ENCODE results near the gene ANXA2R.
"Not testable (repeated sequence)": the region's sequence is repeated elsewhere in the genome, so short reads cannot be mapped to it uniquely, and the experiment has no call there.

The ANXA2R gene, protein sequence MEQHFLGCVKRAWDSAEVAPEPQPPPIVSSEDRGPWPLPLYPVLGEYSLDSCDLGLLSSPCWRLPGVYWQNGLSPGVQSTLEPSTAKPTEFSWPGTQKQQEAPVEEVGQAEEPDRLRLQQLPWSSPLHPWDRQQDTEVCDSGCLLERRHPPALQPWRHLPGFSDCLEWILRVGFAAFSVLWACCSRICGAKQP

GRCh38 chr5:43040287-43041098 is at the start of gene ANXA2R:
TSS of gene ANXA2R (minus strand) at chr5:43040319. CDS start at chr5:43040046, 273 bp downstream.
- DNase-seq, result peak; percentile 98 to 100

DNA sequence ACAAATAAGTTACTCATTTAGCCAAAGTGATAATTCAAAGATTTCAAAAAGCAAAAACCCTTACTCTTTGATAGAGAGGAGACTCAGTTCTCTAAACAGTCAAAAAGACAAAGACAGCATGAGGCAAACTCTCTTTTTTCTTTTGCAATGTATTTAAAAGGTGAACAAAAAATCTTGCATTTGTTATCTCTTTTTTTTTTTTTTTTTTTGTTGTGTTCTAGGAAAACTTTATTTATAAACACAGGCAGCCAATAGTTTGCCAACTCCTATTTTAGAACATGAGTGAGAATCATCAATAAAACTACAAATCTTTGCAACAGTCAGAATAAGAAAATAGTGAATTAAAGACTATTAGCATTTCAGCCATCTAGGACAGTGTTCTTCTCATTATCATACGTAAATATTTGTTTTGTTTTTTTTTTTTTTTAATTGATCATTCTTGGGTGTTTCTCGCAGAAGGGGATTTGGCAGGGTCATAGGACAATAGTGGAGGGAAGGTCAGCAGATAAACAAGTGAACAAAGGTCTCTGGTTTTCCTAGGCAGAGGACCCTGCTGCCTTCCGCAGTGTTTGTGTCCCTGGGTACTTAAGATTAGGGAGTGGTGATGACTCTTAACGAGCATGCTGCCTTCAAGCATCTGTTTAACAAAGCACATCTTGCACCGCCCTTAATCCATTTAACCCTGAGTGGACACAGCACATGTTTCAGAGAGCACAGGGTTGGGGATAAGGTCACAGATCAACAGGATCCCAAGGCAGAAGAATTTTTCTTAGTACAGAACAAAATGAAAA is 46.2 kb upstream of the ANXA2R start:
- DNase-seq, result not testable (repeated sequence)

- DNase-seq, result no peak
Measured at GRCh38 chr5:43085453-43085852, 45.3 kb upstream of the ANXA2R start.

- not testable (repeated sequence) for DNase-seq
Measured at GRCh38 chr5:43084468-43084867, 44.3 kb upstream of the ANXA2R start.

DNA sequence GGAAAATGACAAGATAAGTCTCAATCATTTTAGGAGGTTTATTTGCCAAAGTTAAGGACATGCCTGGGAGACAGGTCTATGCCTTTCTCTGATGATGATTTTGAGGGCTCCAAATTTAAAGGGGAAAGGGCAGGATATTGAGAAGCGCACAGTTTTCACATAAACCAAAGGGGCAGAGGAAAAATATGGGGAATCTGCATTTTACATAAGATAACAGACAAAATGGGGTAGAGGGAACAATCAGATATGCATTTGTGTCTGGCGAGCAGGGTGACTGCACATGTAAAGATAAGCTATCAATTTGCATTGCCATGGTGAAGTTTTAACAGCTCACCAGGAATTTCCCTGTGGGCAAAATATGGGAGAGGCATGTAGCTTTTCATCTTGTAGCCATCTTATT is 41.2 kb upstream of the ANXA2R start:
- DNase-seq, result not testable (repeated sequence)

GRCh38 chr5:43078956-43079355 is 38.8 kb upstream of the ANXA2R start:
- no peak for DNase-seq

GRCh38 chr5:43077446-43078191 is 37.5 kb upstream of the ANXA2R start:
- not testable (repeated sequence) for DNase-seq

- DNase-seq, result no peak
Measured at GRCh38 chr5:43075319-43076293, 35.5 kb upstream of the ANXA2R start.

DNA sequence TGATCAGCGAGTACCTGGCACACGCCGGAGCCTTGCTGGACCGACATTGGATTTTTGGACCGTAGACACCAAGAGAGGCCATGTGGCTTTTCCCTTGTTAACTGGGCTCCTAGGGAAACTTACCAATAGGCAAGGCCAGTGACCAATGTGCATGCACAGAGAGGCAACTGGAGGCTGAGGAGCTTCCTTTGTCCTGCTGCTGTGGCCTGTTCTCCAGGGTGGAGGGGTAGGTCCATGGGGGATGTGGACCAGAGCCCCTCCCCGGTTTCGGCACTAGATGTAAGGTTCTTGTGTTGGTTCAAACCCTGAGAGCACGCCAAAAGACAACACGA is 34.8 kb upstream of the ANXA2R start:
- DNase-seq, result no peak

DNA sequence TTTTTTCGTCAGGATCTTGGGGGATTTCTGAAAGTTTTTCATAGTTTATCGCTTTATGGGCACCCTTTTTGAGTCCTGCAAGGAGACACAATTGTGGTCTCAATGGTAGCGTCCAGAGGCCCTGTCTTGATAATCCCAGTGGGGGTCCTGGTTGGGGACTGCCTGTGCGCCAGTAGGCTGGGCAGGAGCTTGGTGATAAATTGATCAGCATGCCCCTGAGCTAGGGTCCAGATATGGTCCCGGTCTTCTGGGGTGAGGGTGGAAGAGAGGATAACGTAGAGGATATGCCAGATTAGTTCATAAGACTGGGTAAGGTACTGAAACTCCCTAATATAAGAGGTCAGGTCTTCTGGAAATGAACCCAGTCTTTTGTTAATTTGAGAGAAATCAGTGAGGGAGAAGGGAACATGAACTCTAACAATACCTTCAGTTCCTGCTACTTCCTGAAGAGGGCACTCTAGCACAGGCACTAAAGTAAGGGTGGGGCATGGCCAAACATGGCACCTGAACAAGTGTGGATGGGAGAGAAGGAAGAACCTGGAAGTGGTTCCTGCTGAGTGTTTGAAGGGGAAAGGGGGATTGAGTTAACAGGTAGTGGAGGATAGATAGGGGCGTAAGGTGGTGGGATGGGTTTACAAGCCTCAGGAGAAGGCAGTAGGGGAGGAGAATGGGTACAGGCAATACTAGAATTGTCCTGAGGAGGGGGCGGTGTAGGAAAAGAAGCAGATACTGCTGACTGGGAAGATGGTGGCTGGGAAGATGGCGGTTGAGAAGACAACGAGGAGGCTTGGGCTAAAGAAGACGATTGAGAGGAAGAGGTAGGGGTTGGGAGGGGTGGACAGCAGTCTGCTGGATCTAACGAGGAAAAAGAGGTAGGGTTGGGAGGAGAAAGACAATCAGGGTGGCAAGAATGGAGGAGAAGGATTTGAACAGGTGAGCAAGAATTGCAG is 33.8 kb upstream of the ANXA2R start:
- DNase-seq, result peak; percentile 67 to 72

DNA sequence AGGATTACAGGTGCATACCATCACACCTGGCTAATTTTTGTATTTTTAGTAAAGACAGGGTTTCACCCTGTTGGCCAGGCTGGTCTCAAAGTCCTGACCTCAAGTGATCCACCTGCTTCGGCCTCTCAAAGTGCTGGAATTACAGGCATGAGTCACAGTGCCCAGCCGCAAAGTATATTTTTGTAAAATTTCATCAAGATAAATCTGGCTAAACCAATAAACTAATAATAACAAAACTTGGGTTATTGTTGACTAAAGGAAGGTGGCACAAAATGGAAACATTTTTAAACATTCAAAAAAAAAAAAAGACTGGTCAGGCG is 29.2 kb upstream of the ANXA2R start:
- not testable (repeated sequence) for DNase-seq

DNA sequence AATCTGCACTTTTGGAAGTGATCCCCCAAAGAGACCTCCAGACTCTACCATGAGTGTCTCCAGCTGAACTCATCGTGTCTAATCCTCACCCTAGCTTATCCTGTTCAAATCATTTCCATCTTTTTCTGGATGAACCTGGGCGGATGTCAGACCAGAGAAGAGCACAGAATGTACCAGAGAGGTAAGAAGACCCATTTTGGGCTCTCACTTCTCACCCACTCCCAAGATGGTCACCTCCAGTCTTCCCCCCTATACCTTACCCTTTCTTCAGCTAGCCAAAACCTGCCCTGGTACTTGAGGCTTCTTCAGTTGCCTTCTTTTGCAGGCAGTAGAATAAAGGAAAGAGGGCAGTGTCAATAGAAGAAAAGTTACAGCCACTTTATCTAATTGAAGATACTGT is 27.9 kb upstream of the ANXA2R start:
- DNase-seq, result no peak

DNA sequence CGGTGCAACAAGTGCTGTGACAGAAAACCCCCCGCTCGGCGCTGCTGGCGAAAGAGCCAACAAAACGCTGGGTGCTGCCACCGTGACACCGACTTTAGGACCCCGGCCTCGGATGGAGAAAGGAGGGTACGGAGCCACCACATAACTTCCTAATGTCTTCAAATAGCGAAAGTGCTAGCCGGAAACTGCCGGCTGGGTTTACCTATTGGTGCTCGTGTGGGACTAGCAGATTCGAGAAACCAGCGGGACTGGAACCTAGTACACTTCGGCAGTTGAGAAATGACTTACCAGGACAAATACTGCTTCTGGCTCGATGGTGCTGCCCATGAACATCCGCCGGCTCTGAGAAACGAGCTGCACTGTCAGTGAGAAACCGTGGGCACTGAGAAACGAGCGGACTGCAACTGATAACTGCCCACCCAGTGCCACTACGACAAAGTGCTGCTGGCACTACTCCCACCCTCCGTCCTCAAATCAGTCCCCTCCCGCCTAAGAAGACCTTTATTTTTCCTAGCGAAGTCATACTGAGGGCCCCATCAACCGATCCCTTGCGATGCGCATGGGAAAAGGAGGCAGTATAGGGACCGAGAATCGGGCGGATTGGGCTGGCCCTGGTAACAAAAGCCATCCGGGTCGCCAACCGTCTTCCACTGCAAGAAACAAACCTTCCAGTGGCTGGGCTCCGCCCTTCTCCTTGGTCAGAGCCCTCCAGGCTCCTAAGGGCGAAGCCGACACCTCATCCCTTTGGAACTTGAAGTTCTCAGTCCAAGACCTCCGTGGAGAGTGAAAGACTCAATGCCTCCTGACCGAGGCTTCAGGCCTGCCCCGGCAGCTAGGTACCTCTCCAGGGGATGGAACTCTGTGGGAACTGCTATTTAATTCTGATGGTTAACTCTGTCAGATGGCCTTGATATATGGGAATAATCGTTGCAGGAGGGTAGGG is 27.0 kb upstream of the ANXA2R start:
- DNase-seq, result peak; percentile 91 to 95

DNA sequence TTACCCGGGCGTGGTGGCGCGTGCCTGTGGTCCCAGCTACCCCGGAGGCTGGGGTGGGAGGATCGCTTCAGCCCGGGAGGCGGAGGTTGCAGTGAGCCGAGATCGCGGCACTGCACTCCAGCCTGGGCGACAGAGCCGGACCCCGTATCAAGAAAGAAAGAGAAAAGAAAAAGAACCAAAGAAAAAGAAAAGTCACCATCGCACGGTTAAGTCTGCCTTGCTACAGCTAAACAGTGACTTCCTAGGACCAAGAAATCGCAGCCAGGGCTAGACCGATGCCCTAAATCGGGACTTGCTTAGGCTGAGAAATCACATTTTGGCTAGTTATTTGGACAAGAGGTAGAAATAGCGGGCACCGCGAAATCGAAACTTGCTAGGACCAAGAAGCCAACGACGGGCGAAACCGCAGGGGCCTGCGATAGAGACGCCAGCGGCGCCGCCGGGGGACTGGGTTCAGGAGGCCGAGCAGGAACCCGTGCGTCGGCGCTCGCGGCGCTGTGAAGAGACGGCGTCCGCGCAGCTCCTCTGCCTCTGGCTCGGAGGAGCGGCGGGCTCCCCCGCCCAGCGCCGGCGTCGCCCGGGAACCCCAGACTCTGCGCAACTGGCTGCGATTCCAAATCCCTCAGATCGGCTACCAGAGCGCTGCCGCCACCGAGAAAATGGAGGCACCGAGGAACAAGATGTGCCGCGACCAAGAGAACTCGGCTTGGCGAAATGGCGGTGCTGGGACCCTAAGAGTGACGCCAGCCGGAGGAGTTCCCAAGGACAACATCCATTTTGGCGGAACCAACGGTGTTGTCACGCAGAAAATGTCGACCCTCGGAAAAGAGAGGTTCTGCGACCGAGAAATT is 26.1 kb upstream of the ANXA2R start:
- peak; percentile 77 to 91 for DNase-seq

DNA sequence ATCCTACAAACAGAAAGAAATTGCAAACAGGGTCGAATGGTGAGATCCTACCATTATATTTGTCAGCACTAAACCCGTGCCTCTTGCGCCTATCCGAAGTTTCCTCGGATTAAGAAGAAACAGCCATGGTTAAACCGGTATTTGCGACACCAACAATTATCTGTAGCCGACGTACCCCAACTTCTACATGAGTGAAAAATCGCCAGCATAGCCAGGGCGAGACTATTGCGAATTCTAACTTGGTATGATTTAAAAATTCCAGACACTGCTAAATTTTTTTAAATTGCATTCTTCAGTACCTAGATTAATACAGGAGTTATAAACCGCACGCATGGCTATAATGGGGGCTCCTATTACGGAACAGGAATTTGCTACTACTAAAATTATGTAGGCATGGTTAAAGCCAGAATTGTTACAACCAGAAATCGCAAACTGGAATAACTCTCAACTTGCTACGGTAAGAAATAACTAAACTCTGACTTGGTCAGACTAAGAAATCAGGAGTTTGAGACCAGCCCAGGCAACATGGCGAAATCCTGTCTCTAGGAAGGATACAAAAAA is 25.3 kb upstream of the ANXA2R start:
- peak in 1 of 2 experiments; percentile 57 for DNase-seq

DNA sequence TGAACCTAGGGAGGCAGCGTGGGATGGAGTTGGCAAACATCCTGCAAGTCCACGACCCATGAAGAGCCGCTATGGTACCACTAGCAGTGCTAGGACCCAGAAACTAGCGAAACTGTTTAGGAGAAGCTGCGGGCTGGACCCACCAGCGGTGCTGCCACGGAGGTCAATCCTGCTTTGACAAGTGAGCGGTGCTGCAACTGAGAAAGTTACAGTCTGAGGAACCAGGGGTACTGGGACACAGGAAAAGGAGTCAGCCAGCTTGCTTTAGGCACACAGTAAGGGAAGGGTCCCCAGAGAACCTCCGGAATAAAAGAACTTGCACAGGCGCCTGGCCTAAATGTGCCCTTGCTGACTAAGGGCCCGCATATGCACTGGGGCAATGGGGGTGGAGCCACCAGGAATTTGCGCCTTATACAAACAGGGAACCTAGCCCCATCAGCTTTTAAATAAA is 23.6 kb upstream of the ANXA2R start:
- no peak for DNase-seq

GRCh38 chr5:43061352-43062075 is 21.4 kb upstream of the ANXA2R start:
- DNase-seq, result no peak
